GM23338 (cell line): ENCODE results near the gene RNF168. TPM values are rescaled to one million over a fixed set of nuclear protein-coding genes. Genes with fewer than 3 reads are reported as not detected.

Experiments used
- ATAC-seq: fragments of 200-7000 bp; cut with Tn5 transposase; 3 replicates; pipeline ENCODE4 v1.9.1; 2020
- DNase-seq: peaks from one replicate; pipeline ENCODE4 v3.0.0-alpha.2; 2015; ENCODE audit warnings: low spot score
- H2AFZ ChIP-seq: fragments of 200-600 bp; sonication (generic); 2 replicates; pipeline ENCODE4 v1.8.0; 2016; ENCODE audit warnings: antibody characterized with exemption, mild to moderate bottlenecking, moderate library complexity
- H3F3A ChIP-seq: fragments of 200-600 bp; sonication (generic); replicated peaks from 2 replicates; pipeline ENCODE4 v1.8.0; 2017; ENCODE audit warnings: antibody characterized with exemption, mixed run types, low read depth
- H3K27ac ChIP-seq: fragments of 200-600 bp; sonication (generic); 2 replicates; pipeline ENCODE4 v1.6.1; 2016; ENCODE audit warnings: low read depth
- H3K27me3 ChIP-seq: fragments of 200-600 bp; sonication (generic); 2 replicates; pipeline ENCODE4 v1.8.0; 2016; ENCODE audit warnings: mild to moderate bottlenecking, mixed run types, moderate library complexity; ENCODE audit not compliant: insufficient read depth
- H3K36me3 ChIP-seq: fragments of 200-600 bp; sonication (generic); 2 replicates; pipeline ENCODE4 v1.8.0; 2016; ENCODE audit warnings: mild to moderate bottlenecking; ENCODE audit not compliant: insufficient read depth
- H3K4me1 ChIP-seq: fragments of 200-600 bp; sonication (generic); 2 replicates; pipeline ENCODE4 v1.8.0; 2016; ENCODE audit warnings: mild to moderate bottlenecking, moderate library complexity; ENCODE audit not compliant: insufficient read depth
- H3K4me2 ChIP-seq: fragments of 200-600 bp; sonication (generic); 2 replicates; pipeline ENCODE4 v1.7.1; 2017; ENCODE audit warnings: mixed run types
- H3K4me3 ChIP-seq: fragments of 200-600 bp; sonication (generic); 2 replicates; pipeline ENCODE4 v1.6.1; 2016; ENCODE audit warnings: mixed run types
- H3K79me2 ChIP-seq: fragments of 200-600 bp; sonication (generic); replicated peaks from 2 replicates; pipeline ENCODE4 v1.8.0; 2017; ENCODE audit warnings: mild to moderate bottlenecking; ENCODE audit not compliant: insufficient read depth
- H3K9me2 ChIP-seq: fragments of 200-600 bp; sonication (generic); 2 replicates; pipeline ENCODE4 v1.8.0; 2017; ENCODE audit not compliant: insufficient read depth
- H4K20me1 ChIP-seq: fragments of 200-600 bp; sonication (generic); replicated peaks from 2 replicates; pipeline ENCODE4 v1.8.0; 2017; ENCODE audit warnings: mild to moderate bottlenecking; ENCODE audit not compliant: insufficient read depth
- H3K27ac Mint-ChIP-seq: 2 replicates; pipeline ENCODE4 v1.8.0; 2020; ENCODE audit warnings: inconsistent platforms, mild to moderate bottlenecking, moderate library complexity, mixed read lengths
- H3K27me3 Mint-ChIP-seq: 3 replicates; pipeline ENCODE4 v1.8.0; 2022; ENCODE audit warnings: low read depth, mild to moderate bottlenecking, moderate library complexity, mixed read lengths, inconsistent platforms; ENCODE audit not compliant: insufficient read depth, poor library complexity
- H3K36me3 Mint-ChIP-seq: 3 replicates; pipeline ENCODE4 v1.8.0; 2021; ENCODE audit warnings: low read depth, mild to moderate bottlenecking, inconsistent platforms, moderate library complexity, mixed read lengths
- H3K4me1 Mint-ChIP-seq: 3 replicates; pipeline ENCODE4 v1.8.0; 2020; ENCODE audit warnings: mild to moderate bottlenecking, inconsistent platforms, mixed read lengths
- H3K4me3 Mint-ChIP-seq: 3 replicates; pipeline ENCODE4 v1.8.0; 2021; ENCODE audit warnings: moderate library complexity, mild to moderate bottlenecking, inconsistent platforms, mixed read lengths
- H3K9me3 Mint-ChIP-seq: 3 replicates; pipeline ENCODE4 v1.8.0; 2020; ENCODE audit warnings: moderate library complexity, mild to moderate bottlenecking, inconsistent platforms, mixed read lengths
- CREB1 ChIP-seq: fragments of 250-450 bp; sonication (Bioruptor Pico); IDR thresholded peaks from 2 replicates; pipeline ENCODE4 v1.5.0; 2020; ENCODE audit warnings: low read depth, mild to moderate bottlenecking, moderate library complexity
- CTCF ChIP-seq, 2 experiments: fragments of 200-600 bp in 1 of 2; sonication (generic) in 1 of 2; conservative IDR thresholded peaks; 2 replicates each; pipeline versions ENCODE4 v1.5.1 to v1.6.1; 2016 to 2017; ENCODE audit warnings: antibody characterized with exemption in 2 of 2, low read depth in 2 of 2, mild to moderate bottlenecking in 2 of 2, moderate library complexity in 1 of 2
- ETS1 ChIP-seq: IDR thresholded peaks from 2 replicates; pipeline ENCODE4 v1.6.1; 2016; ENCODE audit warnings: antibody characterized with exemption
- EZH2 ChIP-seq: fragments of 200-600 bp; sonication (generic); IDR thresholded peaks from one replicate; pipeline ENCODE4 v1.8.0; 2017; ENCODE audit warnings: antibody characterized with exemption, mild to moderate bottlenecking, low read depth; ENCODE audit not compliant: unreplicated experiment
- EZH2phosphoT487 ChIP-seq: fragments of 200-600 bp; sonication (generic); IDR thresholded peaks from one replicate; pipeline ENCODE4 v1.8.1; 2018; ENCODE audit warnings: antibody characterized with exemption; ENCODE audit not compliant: unreplicated experiment
- JUNB ChIP-seq: IDR thresholded peaks from one replicate; pipeline ENCODE4 v1.6.1; 2016; ENCODE audit warnings: antibody characterized with exemption; ENCODE audit not compliant: unreplicated experiment
- NANOG ChIP-seq: IDR thresholded peaks from 2 replicates; pipeline ENCODE4 v1.6.1; 2016; ENCODE audit warnings: antibody characterized with exemption, borderline replicate concordance
- POLR2AphosphoS5 ChIP-seq: IDR thresholded peaks from 2 replicates; pipeline ENCODE4 v1.6.1; 2016; ENCODE audit warnings: antibody characterized with exemption, low read depth
- REST ChIP-seq: IDR thresholded peaks from one replicate; pipeline ENCODE4 v1.6.1; 2018; ENCODE audit warnings: antibody characterized with exemption; ENCODE audit not compliant: unreplicated experiment
- STAT1 ChIP-seq: IDR thresholded peaks from one replicate; pipeline ENCODE4 v1.6.1; 2016; ENCODE audit warnings: antibody characterized with exemption; ENCODE audit not compliant: unreplicated experiment
- ZNF114 ChIP-seq: fragments of 250-450 bp; sonication (Bioruptor Pico); IDR thresholded peaks from 2 replicates; pipeline ENCODE4 v1.5.0; 2020; ENCODE audit warnings: mild to moderate bottlenecking, moderate library complexity
- ZNF331 ChIP-seq: fragments of 250-450 bp; sonication (Bioruptor Pico); IDR thresholded peaks from 2 replicates; pipeline ENCODE4 v1.5.0; 2020; ENCODE audit warnings: low read depth, mild to moderate bottlenecking, moderate library complexity
- ZNF462 ChIP-seq: fragments of 250-450 bp; sonication (Bioruptor Pico); IDR thresholded peaks from 2 replicates; pipeline ENCODE4 v1.5.0; 2020; ENCODE audit warnings: mild to moderate bottlenecking, moderate library complexity
- polyA plus RNA-seq: library from polyadenylated mRNA; unstranded; fragments of >200 nt; fragmentation: Nextera tagmentation; extraction: Ambion mirVana; gene quantifications from 2 replicates; pipeline ENCODE4 v1.2.1, GENCODE V29; 2016
- total RNA-seq: library from RNA; depleted of rRNA; stranded (reverse); fragments of >200 nt; shearing (Covaris generic); gene quantifications from 2 replicates; pipeline ENCODE4 v1.2.3, GENCODE V29; 2014

RNF168 gene
- total and polyA plus RNA-seq, 2 experiments from 2014 or later, result 33.0 to 53.0 TPM

GRCh38 chr3:196506687-196507086, 3.1 kb upstream of the RNF168 start:
- peaks cover 14% of the 10 kb centered on the region for H3K36me3 Mint-ChIP-seq
- Histone ChIP-seq H3K27me3 (no peaks in the 10 kb centered on the region), H4K20me1 (no peaks in the 10 kb centered on the region; the same call in 1 of the 2 replicates), H3K79me2 (peaks cover 16% of the 10 kb centered on the region), H3K4me1 (no peaks in the 10 kb centered on the region), H3K27ac (no peak overlapping the region), H3K4me2 (no peak overlapping the region), H3F3A (peaks cover 15% of the 10 kb centered on the region), H3K36me3 (no peaks in the 10 kb centered on the region), H3K9me2 (no peaks in the 10 kb centered on the region), H2AFZ (no peak overlapping the region), H3K4me3 (no peak overlapping the region)
- no peak for ATAC-seq
- DNase-seq, result peak; percentile 43
- H3K9me3 Mint-ChIP-seq, result peaks cover 34% of the 10 kb centered on the region
- H3K27me3 Mint-ChIP-seq, result peaks cover 8% of the 10 kb centered on the region
- TF ChIP-seq ZNF331 (CRISPR knock-in tag), result no peak
- TF ChIP-seq CREB1, result no peak
- TF ChIP-seq REST, result no peak
- no peak for TF ChIP-seq EZH2
- TF ChIP-seq NANOG, result no peak
- no peak for TF ChIP-seq ETS1
- TF ChIP-seq JUNB, result no peak
- no peak for TF ChIP-seq EZH2phosphoT487
- TF ChIP-seq ZNF114, result no peak
- no peak for TF ChIP-seq CTCF (conservative IDR thresholded peaks at IDR 0.05; ENCODE audit: low read depth in 2 of 2)
- no peak for TF ChIP-seq STAT1
- TF ChIP-seq POLR2AphosphoS5, result no peak
- TF ChIP-seq ZNF462 (CRISPR knock-in tag), result no peak
- H3K27ac Mint-ChIP-seq, result no peak overlapping the region
- H3K4me1 Mint-ChIP-seq, result no peaks in the 10 kb centered on the region; the same call in 2 of the 3 replicates
- no peak overlapping the region for H3K4me3 Mint-ChIP-seq
